GM12878 (cell line): ENCODE results near the gene ASIC2.

Source experiments
- BRCA1 ChIP-seq: IDR thresholded peaks from 2 replicates; pipeline ENCODE4 v1.6.1; 2011; ENCODE audit warnings: low read depth, low read length, improper control_type of control experiment
- CBX5 ChIP-seq: sonication (generic); IDR thresholded peaks from 2 replicates; pipeline ENCODE4 v1.6.1; 2016; ENCODE audit warnings: low read depth, moderate library complexity, mild to moderate bottlenecking, inconsistent platforms
- CTCF ChIP-seq, 3 experiments: IDR thresholded peaks in 2 of 3; conservative IDR thresholded peaks in 1 of 3; 2 replicates each; pipeline ENCODE4 v1.5.1; 2011; ENCODE audit warnings: low read depth in 3 of 3, low read length in 3 of 3, mild to moderate bottlenecking in 3 of 3, control low read depth in 2 of 3, moderate library complexity in 2 of 3, inconsistent platforms in 1 of 3, mixed read lengths in 1 of 3; ENCODE audit not compliant: control insufficient read depth in 2 of 3, insufficient read depth in 1 of 3; ENCODE audit errors: extremely low read depth in 1 of 3
- POLR2A ChIP-seq: IDR thresholded peaks from 2 replicates; pipeline ENCODE4 v1.6.1; 2011; ENCODE audit warnings: low read depth, mild to moderate bottlenecking, low read length
- POLR2AphosphoS2 ChIP-seq: IDR thresholded peaks from 2 replicates; pipeline ENCODE4 v1.6.1; 2011; ENCODE audit warnings: low read depth, mild to moderate bottlenecking, low read length, improper control_type of control experiment, moderate library complexity
- RAD21 ChIP-seq: IDR thresholded peaks from 2 replicates; pipeline ENCODE4 v1.6.1; 2011; ENCODE audit warnings: mild to moderate bottlenecking, low read depth, low read length, moderate library complexity; ENCODE audit not compliant: insufficient read depth
- SP1 ChIP-seq: IDR thresholded peaks from one replicate; pipeline ENCODE4 v1.6.1; 2011; ENCODE audit warnings: low read depth, low read length
- SUZ12 ChIP-seq: fragments of 200-600 bp; sonication (generic); IDR thresholded peaks from one replicate; pipeline ENCODE4 v1.6.1; 2018; ENCODE audit warnings: antibody characterized with exemption, mild to moderate bottlenecking; ENCODE audit not compliant: unreplicated experiment
- USF1 ChIP-seq: IDR thresholded peaks from 2 replicates; pipeline ENCODE4 v1.6.1; 2011; ENCODE audit warnings: borderline replicate concordance, low read depth, mild to moderate bottlenecking, moderate library complexity, mixed read lengths, low read length; ENCODE audit not compliant: insufficient read depth; ENCODE audit errors: extremely low read length

- TF ChIP-seq CTCF (IDR thresholded peaks at IDR 0.05 in 2 of 3, conservative IDR thresholded peaks at IDR 0.05 in 1 of 3; ENCODE audit: control insufficient read depth in 2 of 3, extremely low read depth in 1 of 3, insufficient read depth in 1 of 3, low read depth in 3 of 3, low read length in 3 of 3) (no peak), CBX5 (no peak), SP1 (no peak), USF1 (no peak), SUZ12 (no peak), RAD21 (no peak), POLR2AphosphoS2 (no peak), BRCA1 (no peak), POLR2A (no peak)
Measured at GRCh38 chr17:32988481-32989101, 304.5 kb downstream of the ASIC2 start.
